HepG2 (cell line): ENCODE results near the gene BST1. TPM values are rescaled to one million over a fixed set of nuclear protein-coding genes. Genes with fewer than 3 reads are reported as not detected.

Experiments used
- FLYWCH1 ChIP-seq: sonication (generic); formaldehyde crosslinking; IDR thresholded peaks from 2 replicates; pipeline ENCODE4 v1.8.1; 2023; ENCODE audit warnings: mild to moderate bottlenecking, missing genetic modification reagents
- FOXO1 ChIP-seq: sonication (generic); formaldehyde crosslinking; IDR thresholded peaks from 2 replicates; pipeline ENCODE4 v1.4.0; 2020; ENCODE audit warnings: missing genetic modification reagents
- GABPB1 ChIP-seq: IDR thresholded peaks from 2 replicates; pipeline ENCODE4 v1.6.1; 2016; ENCODE audit warnings: mild to moderate bottlenecking, missing genetic modification reagents, moderate library complexity, missing compliant biosample characterization
- HNF4A ChIP-seq: sonication (generic); formaldehyde crosslinking; IDR thresholded peaks from 2 replicates; pipeline ENCODE4 v1.4.0; 2020; ENCODE audit warnings: missing genetic modification reagents
- HNF4G ChIP-seq, 2 experiments: sonication (generic) in 1 of 2; formaldehyde crosslinking in 1 of 2; IDR thresholded peaks; 2 replicates each; pipeline versions ENCODE4 v1.4.0 to v1.6.1; 2011 to 2020; ENCODE audit warnings: borderline replicate concordance in 2 of 2, low read depth in 2 of 2, mild to moderate bottlenecking in 2 of 2, low read length in 1 of 2, missing genetic modification reagents in 1 of 2, moderate library complexity in 1 of 2
- KDM5B ChIP-seq: sonication (generic); formaldehyde crosslinking; IDR thresholded peaks from 2 replicates; pipeline ENCODE4 v1.4.0; 2020; ENCODE audit warnings: missing genetic modification reagents, mild to moderate bottlenecking, borderline replicate concordance
- REXO4 ChIP-seq: sonication (generic); formaldehyde crosslinking; IDR thresholded peaks from 2 replicates; pipeline ENCODE4 v1.8.0; 2022; ENCODE audit warnings: missing genetic modification reagents, mild to moderate bottlenecking, borderline replicate concordance
- SOX13 ChIP-seq, 3 experiments: fragments of 450-650 bp in 1 of 3; sonication (generic) in 1 of 3; formaldehyde crosslinking in 1 of 3; IDR thresholded peaks in 2 of 3; conservative IDR thresholded peaks in 1 of 3; 2 replicates each; pipeline versions ENCODE4 v1.5.0 to v1.6.1; 2016 to 2020; ENCODE audit warnings: antibody characterized with exemption in 1 of 3, mild to moderate bottlenecking in 1 of 3, missing compliant biosample characterization in 1 of 3, missing genetic modification reagents in 1 of 3, moderate library complexity in 1 of 3
- SRSF4 ChIP-seq: fragments of 200-400 bp; formaldehyde crosslinking; IDR thresholded peaks from one replicate; pipeline ENCODE4 v1.6.1; 2018; ENCODE audit warnings: mild to moderate bottlenecking, low read depth, low read length, moderate library complexity; ENCODE audit not compliant: poor library complexity, severe bottlenecking
- XRCC5 ChIP-seq: fragments of 200-400 bp; formaldehyde crosslinking; optimal IDR thresholded peaks from 2 replicates; pipeline ENCODE3; 2017; ENCODE audit warnings: mild to moderate bottlenecking, low read length
- ZNF563 ChIP-seq: sonication (generic); formaldehyde crosslinking; IDR thresholded peaks from 2 replicates; pipeline ENCODE4 v1.8.0; 2022; ENCODE audit warnings: mild to moderate bottlenecking, moderate library complexity, missing genetic modification reagents
- ZNF660 ChIP-seq: sonication (generic); formaldehyde crosslinking; IDR thresholded peaks from 2 replicates; pipeline ENCODE4 v1.5.1; 2020; ENCODE audit warnings: mild to moderate bottlenecking, low read depth, missing genetic modification reagents, borderline replicate concordance
- polyA plus RNA-seq, 8 experiments: library from polyadenylated mRNA; depleted of rRNA in 3 of 8; stranded (reverse) in 7 of 8; unstranded in 1 of 8; fragments of >200 nt; fragmentation: Illumina TruSeq in 4 of 8; extraction: Trizol in 4 of 8; gene quantifications; 2 replicates each; pipeline versions ENCODE4 v1.2.1 to v1.2.3, GENCODE V29; 2011 to 2016; ENCODE audit warnings: low read depth in 4 of 8, missing spikeins in 1 of 8, mixed read lengths in 1 of 8; ENCODE audit not compliant: insufficient read depth in 1 of 8
- total RNA-seq, 5 experiments: library from RNA; depleted of rRNA; stranded (reverse); fragments of >200 nt; fragmentation: Illumina TruSeq; extraction: Trizol; gene quantifications; 2 replicates each; pipeline ENCODE4 v1.2.3, GENCODE V29; 2016; ENCODE audit warnings: low read depth in 1 of 5
- TF ChIP-seq, protein P1 (sequence below): sonication (generic); formaldehyde crosslinking; conservative IDR thresholded peaks from 2 replicates; pipeline ENCODE4 v1.4.0; 2020; ENCODE audit warnings: mild to moderate bottlenecking, missing genetic modification reagents, moderate library complexity
- TF ChIP-seq, protein P2 (sequence below): IDR thresholded peaks from 2 replicates; pipeline ENCODE4 v1.4.0; 2020; ENCODE audit warnings: mild to moderate bottlenecking, missing genetic modification reagents
- TF ChIP-seq, protein P3 (sequence below): sonication (generic); formaldehyde crosslinking; IDR thresholded peaks from 2 replicates; pipeline ENCODE4 v1.5.0; 2020; ENCODE audit warnings: mild to moderate bottlenecking, missing genetic modification reagents, moderate library complexity
- TF ChIP-seq, protein P4 (sequence below): IDR thresholded peaks from 2 replicates; pipeline ENCODE4 v1.6.1; 2012; ENCODE audit warnings: inconsistent platforms

Gene BST1
- total and polyA plus RNA-seq, 2 of the 13 experiments (the other 11 are each of a cell fraction or from before 2014, with no cell fraction given): 0.09 to 0.49 TPM

DNA sequence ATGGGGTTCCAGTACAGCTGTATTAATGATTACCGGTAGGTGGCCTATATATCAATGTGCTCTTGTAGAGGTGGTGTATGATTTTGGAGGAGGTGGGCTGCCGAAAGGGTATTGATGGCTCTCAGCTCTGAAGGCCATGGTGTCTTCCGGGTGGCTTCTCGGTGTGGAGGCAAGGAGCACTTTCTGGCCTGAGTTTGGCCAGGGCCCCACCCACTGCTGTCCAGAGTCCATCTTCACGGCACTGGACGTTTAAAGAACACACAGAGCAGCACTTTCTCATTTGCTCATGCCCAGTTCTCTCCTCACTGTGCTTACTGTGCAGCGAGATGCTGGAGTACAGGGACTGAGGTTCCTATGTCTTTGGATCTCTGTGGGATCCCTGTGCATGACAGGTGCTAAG is 16.1 kb downstream of the BST1 start (continued):
- TF ChIP-seq, protein P1, sequence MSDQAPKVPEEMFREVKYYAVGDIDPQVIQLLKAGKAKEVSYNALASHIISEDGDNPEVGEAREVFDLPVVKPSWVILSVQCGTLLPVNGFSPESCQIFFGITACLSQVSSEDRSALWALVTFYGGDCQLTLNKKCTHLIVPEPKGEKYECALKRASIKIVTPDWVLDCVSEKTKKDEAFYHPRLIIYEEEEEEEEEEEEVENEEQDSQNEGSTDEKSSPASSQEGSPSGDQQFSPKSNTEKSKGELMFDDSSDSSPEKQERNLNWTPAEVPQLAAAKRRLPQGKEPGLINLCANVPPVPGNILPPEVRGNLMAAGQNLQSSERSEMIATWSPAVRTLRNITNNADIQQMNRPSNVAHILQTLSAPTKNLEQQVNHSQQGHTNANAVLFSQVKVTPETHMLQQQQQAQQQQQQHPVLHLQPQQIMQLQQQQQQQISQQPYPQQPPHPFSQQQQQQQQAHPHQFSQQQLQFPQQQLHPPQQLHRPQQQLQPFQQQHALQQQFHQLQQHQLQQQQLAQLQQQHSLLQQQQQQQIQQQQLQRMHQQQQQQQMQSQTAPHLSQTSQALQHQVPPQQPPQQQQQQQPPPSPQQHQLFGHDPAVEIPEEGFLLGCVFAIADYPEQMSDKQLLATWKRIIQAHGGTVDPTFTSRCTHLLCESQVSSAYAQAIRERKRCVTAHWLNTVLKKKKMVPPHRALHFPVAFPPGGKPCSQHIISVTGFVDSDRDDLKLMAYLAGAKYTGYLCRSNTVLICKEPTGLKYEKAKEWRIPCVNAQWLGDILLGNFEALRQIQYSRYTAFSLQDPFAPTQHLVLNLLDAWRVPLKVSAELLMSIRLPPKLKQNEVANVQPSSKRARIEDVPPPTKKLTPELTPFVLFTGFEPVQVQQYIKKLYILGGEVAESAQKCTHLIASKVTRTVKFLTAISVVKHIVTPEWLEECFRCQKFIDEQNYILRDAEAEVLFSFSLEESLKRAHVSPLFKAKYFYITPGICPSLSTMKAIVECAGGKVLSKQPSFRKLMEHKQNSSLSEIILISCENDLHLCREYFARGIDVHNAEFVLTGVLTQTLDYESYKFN (CRISPR knock-in tag): peak; percentile 35; the same call in 1 of the 2 replicates
- TF ChIP-seq, protein P2, sequence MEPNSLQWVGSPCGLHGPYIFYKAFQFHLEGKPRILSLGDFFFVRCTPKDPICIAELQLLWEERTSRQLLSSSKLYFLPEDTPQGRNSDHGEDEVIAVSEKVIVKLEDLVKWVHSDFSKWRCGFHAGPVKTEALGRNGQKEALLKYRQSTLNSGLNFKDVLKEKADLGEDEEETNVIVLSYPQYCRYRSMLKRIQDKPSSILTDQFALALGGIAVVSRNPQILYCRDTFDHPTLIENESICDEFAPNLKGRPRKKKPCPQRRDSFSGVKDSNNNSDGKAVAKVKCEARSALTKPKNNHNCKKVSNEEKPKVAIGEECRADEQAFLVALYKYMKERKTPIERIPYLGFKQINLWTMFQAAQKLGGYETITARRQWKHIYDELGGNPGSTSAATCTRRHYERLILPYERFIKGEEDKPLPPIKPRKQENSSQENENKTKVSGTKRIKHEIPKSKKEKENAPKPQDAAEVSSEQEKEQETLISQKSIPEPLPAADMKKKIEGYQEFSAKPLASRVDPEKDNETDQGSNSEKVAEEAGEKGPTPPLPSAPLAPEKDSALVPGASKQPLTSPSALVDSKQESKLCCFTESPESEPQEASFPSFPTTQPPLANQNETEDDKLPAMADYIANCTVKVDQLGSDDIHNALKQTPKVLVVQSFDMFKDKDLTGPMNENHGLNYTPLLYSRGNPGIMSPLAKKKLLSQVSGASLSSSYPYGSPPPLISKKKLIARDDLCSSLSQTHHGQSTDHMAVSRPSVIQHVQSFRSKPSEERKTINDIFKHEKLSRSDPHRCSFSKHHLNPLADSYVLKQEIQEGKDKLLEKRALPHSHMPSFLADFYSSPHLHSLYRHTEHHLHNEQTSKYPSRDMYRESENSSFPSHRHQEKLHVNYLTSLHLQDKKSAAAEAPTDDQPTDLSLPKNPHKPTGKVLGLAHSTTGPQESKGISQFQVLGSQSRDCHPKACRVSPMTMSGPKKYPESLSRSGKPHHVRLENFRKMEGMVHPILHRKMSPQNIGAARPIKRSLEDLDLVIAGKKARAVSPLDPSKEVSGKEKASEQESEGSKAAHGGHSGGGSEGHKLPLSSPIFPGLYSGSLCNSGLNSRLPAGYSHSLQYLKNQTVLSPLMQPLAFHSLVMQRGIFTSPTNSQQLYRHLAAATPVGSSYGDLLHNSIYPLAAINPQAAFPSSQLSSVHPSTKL (CRISPR knock-in tag): peak; percentile 45; the same call in 1 of the 2 replicates
- TF ChIP-seq HNF4G (IDR thresholded peaks at IDR 0.05; ENCODE audit: borderline replicate concordance, low read depth, low read length) (0 out of 2 replicates have a peak, but pooled peaks have one; percentile 57), HNF4G (CRISPR knock-in tag; IDR thresholded peaks at IDR 0.05; ENCODE audit: borderline replicate concordance, low read depth) (no peak), XRCC5 (no peak), SRSF4 (no peak), HNF4A (CRISPR knock-in tag) (peak; percentile 78), FLYWCH1 (no peak), FOXO1 (CRISPR knock-in tag) (no peak), ZNF660 (CRISPR knock-in tag) (no peak), ZNF563 (CRISPR knock-in tag) (no peak), KDM5B (CRISPR knock-in tag) (no peak), GABPB1 (CRISPR knock-in tag) (0 out of 2 replicates have a peak, but pooled peaks have one; percentile 6), REXO4 (CRISPR knock-in tag) (no peak), SOX13 (IDR thresholded peaks at IDR 0.05) (no peak), SOX13 (CRISPR knock-in tag; conservative IDR thresholded peaks at IDR 0.05 in 1 of 2, IDR thresholded peaks at IDR 0.05 in 1 of 2) (0 out of 4 replicates have a peak, but pooled peaks of 1 of the 2 experiments have one; percentile 5)
- TF ChIP-seq, protein P3, sequence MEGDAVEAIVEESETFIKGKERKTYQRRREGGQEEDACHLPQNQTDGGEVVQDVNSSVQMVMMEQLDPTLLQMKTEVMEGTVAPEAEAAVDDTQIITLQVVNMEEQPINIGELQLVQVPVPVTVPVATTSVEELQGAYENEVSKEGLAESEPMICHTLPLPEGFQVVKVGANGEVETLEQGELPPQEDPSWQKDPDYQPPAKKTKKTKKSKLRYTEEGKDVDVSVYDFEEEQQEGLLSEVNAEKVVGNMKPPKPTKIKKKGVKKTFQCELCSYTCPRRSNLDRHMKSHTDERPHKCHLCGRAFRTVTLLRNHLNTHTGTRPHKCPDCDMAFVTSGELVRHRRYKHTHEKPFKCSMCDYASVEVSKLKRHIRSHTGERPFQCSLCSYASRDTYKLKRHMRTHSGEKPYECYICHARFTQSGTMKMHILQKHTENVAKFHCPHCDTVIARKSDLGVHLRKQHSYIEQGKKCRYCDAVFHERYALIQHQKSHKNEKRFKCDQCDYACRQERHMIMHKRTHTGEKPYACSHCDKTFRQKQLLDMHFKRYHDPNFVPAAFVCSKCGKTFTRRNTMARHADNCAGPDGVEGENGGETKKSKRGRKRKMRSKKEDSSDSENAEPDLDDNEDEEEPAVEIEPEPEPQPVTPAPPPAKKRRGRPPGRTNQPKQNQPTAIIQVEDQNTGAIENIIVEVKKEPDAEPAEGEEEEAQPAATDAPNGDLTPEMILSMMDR (CRISPR knock-in tag): 0 out of 2 replicates have a peak, but pooled peaks have one; percentile 24
- TF ChIP-seq, protein P4, sequence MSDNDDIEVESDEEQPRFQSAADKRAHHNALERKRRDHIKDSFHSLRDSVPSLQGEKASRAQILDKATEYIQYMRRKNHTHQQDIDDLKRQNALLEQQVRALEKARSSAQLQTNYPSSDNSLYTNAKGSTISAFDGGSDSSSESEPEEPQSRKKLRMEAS: peak; percentile 26; the same call in 1 of the 2 replicates
